Smooth muscle cell (in vitro differentiated cells): ENCODE measurements around the gene HDAC4. TPM values are rescaled to one million over a fixed set of nuclear protein-coding genes. Genes with fewer than 3 reads are reported as not detected.

Experiments used
- DNase-seq: peaks from one replicate; lab custom pipeline; 2025; ENCODE audit not compliant: unreplicated experiment; lab: John Stamatoyannopoulos, UW
- H2AFZ ChIP-seq: fragments of 200-600 bp; sonication (generic); 2 replicates; pipeline ENCODE4 v1.6.0; 2016; ENCODE audit warnings: antibody characterized with exemption, low read depth, mild to moderate bottlenecking
- H3F3A ChIP-seq: fragments of 200-600 bp; sonication (generic); 2 replicates; pipeline ENCODE4 v1.6.0; 2017; ENCODE audit warnings: antibody characterized with exemption, low read depth
- H3K27ac ChIP-seq: fragments of 200-600 bp; sonication (generic); 2 replicates; pipeline ENCODE4 v1.5.1; 2016; ENCODE audit warnings: low read depth, mild to moderate bottlenecking
- H3K27me3 ChIP-seq: fragments of 200-600 bp; sonication (generic); 2 replicates; pipeline ENCODE4 v1.6.1; 2016; ENCODE audit warnings: low read depth, mild to moderate bottlenecking
- H3K36me3 ChIP-seq: fragments of 200-600 bp; sonication (generic); 2 replicates; pipeline ENCODE4 v1.5.1; 2016; ENCODE audit warnings: low read depth
- H3K4me1 ChIP-seq: fragments of 200-600 bp; sonication (generic); 2 replicates; pipeline ENCODE4 v1.5.1; 2016; ENCODE audit warnings: low read depth
- H3K4me2 ChIP-seq: fragments of 200-600 bp; sonication (generic); 2 replicates; pipeline ENCODE4 v1.6.0; 2016; ENCODE audit warnings: mild to moderate bottlenecking
- H3K4me3 ChIP-seq: fragments of 200-600 bp; sonication (generic); 2 replicates; pipeline ENCODE4 v1.5.1; 2016; ENCODE audit warnings: mild to moderate bottlenecking
- H3K79me2 ChIP-seq: fragments of 200-600 bp; sonication (generic); 2 replicates; pipeline ENCODE4 v1.6.0; 2016; ENCODE audit warnings: low read depth, mild to moderate bottlenecking
- H3K9ac ChIP-seq: fragments of 200-600 bp; sonication (generic); 2 replicates; pipeline ENCODE4 v1.6.0; 2016; ENCODE audit warnings: low read depth
- H3K9me3 ChIP-seq: fragments of 200-600 bp; sonication (generic); replicated peaks from 2 replicates; pipeline ENCODE4 v1.5.1; 2016; ENCODE audit warnings: low read depth
- H4K20me1 ChIP-seq: fragments of 200-600 bp; sonication (generic); 2 replicates; pipeline ENCODE4 v1.6.0; 2016; ENCODE audit warnings: low read depth
- CTCF ChIP-seq: fragments of 200-600 bp; sonication (generic); IDR thresholded peaks from 2 replicates; pipeline ENCODE4 v1.5.1; 2017; ENCODE audit warnings: borderline replicate concordance, mild to moderate bottlenecking, antibody characterized with exemption; ENCODE audit not compliant: insufficient read depth, poor library complexity, severe bottlenecking
- WGBS: methylation state at CpG from one replicate; pipeline ENCODE4 v1.1.7; 2016; ENCODE audit warnings: low lambda C conversion rate; 5-methylcytosine and 5-hydroxymethylcytosine counted together
- polyA plus RNA-seq: library from polyadenylated mRNA; unstranded; fragments of >200 nt; fragmentation: Nextera tagmentation; extraction: Ambion mirVana; gene quantifications from 2 replicates; pipeline ENCODE4 v1.2.1, GENCODE V29; 2016
- total RNA-seq: library from RNA; depleted of rRNA; stranded (reverse); fragments of >200 nt; gene quantifications from 2 replicates; pipeline ENCODE4 v1.2.3, GENCODE V29; 2014

The HDAC4 gene
- total and polyA plus RNA-seq, 2 experiments from 2014 or later = 6.2 to 35.7 TPM

GRCh38 chr2:239047420-239047819 lies 353.4 kb downstream of the HDAC4 start:
- H3K27me3 ChIP-seq = no peaks in the 10 kb centered on the region
- no peaks in the 10 kb centered on the region for H3K36me3 ChIP-seq
- H4K20me1 ChIP-seq = no peaks in the 10 kb centered on the region
- H3K27ac ChIP-seq = no peak overlapping the region
- no peaks in the 10 kb centered on the region for H3K79me2 ChIP-seq
- 94% methylated on average over 8 of the region's 8 CpGs for WGBS
- no peaks in the 10 kb centered on the region for H3K4me1 ChIP-seq
- no peak for DNase-seq
- no peak overlapping the region for H3K4me2 ChIP-seq
- no peak overlapping the region for H3K4me3 ChIP-seq
- TF ChIP-seq CTCF = no peak
- H3K9me3 ChIP-seq = no peaks in the 10 kb centered on the region
- no peak overlapping the region for H2AFZ ChIP-seq
- no peak overlapping the region for H3K9ac ChIP-seq
- no peaks in the 10 kb centered on the region for H3F3A ChIP-seq

- no peak overlapping the region for H3K4me3 ChIP-seq
- no peaks in the 10 kb centered on the region for H3K36me3 ChIP-seq
- no peaks in the 10 kb centered on the region for H3K4me1 ChIP-seq
- H3K27me3 ChIP-seq = no peaks in the 10 kb centered on the region
- no peak overlapping the region for H2AFZ ChIP-seq
- H3F3A ChIP-seq = no peaks in the 10 kb centered on the region
- no peaks in the 10 kb centered on the region for H3K9me3 ChIP-seq
- TF ChIP-seq CTCF = no peak
- no peaks in the 10 kb centered on the region for H3K79me2 ChIP-seq
- no peak overlapping the region for H3K27ac ChIP-seq
- H3K4me2 ChIP-seq = no peak overlapping the region
- no peak overlapping the region for H3K9ac ChIP-seq
- no peaks in the 10 kb centered on the region for H4K20me1 ChIP-seq
- no peak for DNase-seq
- 92% methylated on average over 9 of the region's 9 CpGs for WGBS
These were observed 354.0 kb downstream of the HDAC4 start for GRCh38 chr2:239046822-239047221.

- Histone ChIP-seq H3K4me3 (no peak overlapping the region), H3K4me1 (no peaks in the 10 kb centered on the region), H3K4me2 (no peak overlapping the region), H3K27ac (no peak overlapping the region), H3K36me3 (no peaks in the 10 kb centered on the region), H3F3A (no peaks in the 10 kb centered on the region), H4K20me1 (no peaks in the 10 kb centered on the region), H3K27me3 (no peaks in the 10 kb centered on the region), H2AFZ (no peak overlapping the region), H3K9ac (no peak overlapping the region), H3K9me3 (no peaks in the 10 kb centered on the region), H3K79me2 (no peaks in the 10 kb centered on the region)
- TF ChIP-seq CTCF = no peak
- no peak for DNase-seq
- 88% methylated on average over 9 of the region's 9 CpGs for WGBS
These were observed 356.5 kb downstream of the HDAC4 start for GRCh38 chr2:239044336-239044735.

- Histone ChIP-seq H3K4me3 (no peak overlapping the region), H3K4me1 (no peaks in the 10 kb centered on the region), H3K36me3 (no peaks in the 10 kb centered on the region), H3F3A (no peaks in the 10 kb centered on the region), H2AFZ (no peak overlapping the region), H3K79me2 (no peaks in the 10 kb centered on the region), H4K20me1 (no peaks in the 10 kb centered on the region), H3K27ac (no peak overlapping the region), H3K9ac (no peak overlapping the region), H3K27me3 (no peaks in the 10 kb centered on the region), H3K9me3 (no peaks in the 10 kb centered on the region), H3K4me2 (no peak overlapping the region)
- no peak for TF ChIP-seq CTCF
- WGBS = 94% methylated on average over 12 of the region's 12 CpGs
- no peak for DNase-seq
These were observed 357.5 kb downstream of the HDAC4 start for GRCh38 chr2:239043326-239043725.
